GM23338 (cell line): ENCODE measurements around the gene CEBPZOS. TPM values are rescaled to one million over a fixed set of nuclear protein-coding genes. Genes with fewer than 3 reads are reported as not detected.
A peak's percentile ranks its signal among the peaks of the same experiment; 100 is the strongest.
"Not testable (repeated sequence)": the region's sequence is repeated elsewhere in the genome, so short reads cannot be mapped to it uniquely, and the experiment has no call there.

Experiments used
- ATAC-seq: fragments of 200-7000 bp; cut with Tn5 transposase; 3 replicates; pipeline ENCODE4 v1.9.1; 2020
- DNase-seq: peaks from one replicate; pipeline ENCODE4 v3.0.0-alpha.2; 2015; ENCODE audit warnings: low spot score
- H2AFZ ChIP-seq: fragments of 200-600 bp; sonication (generic); 2 replicates; pipeline ENCODE4 v1.8.0; 2016; ENCODE audit warnings: antibody characterized with exemption, mild to moderate bottlenecking, moderate library complexity
- H3F3A ChIP-seq: fragments of 200-600 bp; sonication (generic); replicated peaks from 2 replicates; pipeline ENCODE4 v1.8.0; 2017; ENCODE audit warnings: antibody characterized with exemption, mixed run types, low read depth
- H3K27ac ChIP-seq: fragments of 200-600 bp; sonication (generic); 2 replicates; pipeline ENCODE4 v1.6.1; 2016; ENCODE audit warnings: low read depth
- H3K27me3 ChIP-seq: fragments of 200-600 bp; sonication (generic); 2 replicates; pipeline ENCODE4 v1.8.0; 2016; ENCODE audit warnings: mild to moderate bottlenecking, mixed run types, moderate library complexity; ENCODE audit not compliant: insufficient read depth
- H3K36me3 ChIP-seq: fragments of 200-600 bp; sonication (generic); 2 replicates; pipeline ENCODE4 v1.8.0; 2016; ENCODE audit warnings: mild to moderate bottlenecking; ENCODE audit not compliant: insufficient read depth
- H3K4me1 ChIP-seq: fragments of 200-600 bp; sonication (generic); 2 replicates; pipeline ENCODE4 v1.8.0; 2016; ENCODE audit warnings: mild to moderate bottlenecking, moderate library complexity; ENCODE audit not compliant: insufficient read depth
- H3K4me2 ChIP-seq: fragments of 200-600 bp; sonication (generic); 2 replicates; pipeline ENCODE4 v1.7.1; 2017; ENCODE audit warnings: mixed run types
- H3K4me3 ChIP-seq: fragments of 200-600 bp; sonication (generic); 2 replicates; pipeline ENCODE4 v1.6.1; 2016; ENCODE audit warnings: mixed run types
- H3K79me2 ChIP-seq: fragments of 200-600 bp; sonication (generic); replicated peaks from 2 replicates; pipeline ENCODE4 v1.8.0; 2017; ENCODE audit warnings: mild to moderate bottlenecking; ENCODE audit not compliant: insufficient read depth
- H3K9me2 ChIP-seq: fragments of 200-600 bp; sonication (generic); 2 replicates; pipeline ENCODE4 v1.8.0; 2017; ENCODE audit not compliant: insufficient read depth
- H4K20me1 ChIP-seq: fragments of 200-600 bp; sonication (generic); replicated peaks from 2 replicates; pipeline ENCODE4 v1.8.0; 2017; ENCODE audit warnings: mild to moderate bottlenecking; ENCODE audit not compliant: insufficient read depth
- H3K27ac Mint-ChIP-seq: 2 replicates; pipeline ENCODE4 v1.8.0; 2020; ENCODE audit warnings: inconsistent platforms, mild to moderate bottlenecking, moderate library complexity, mixed read lengths
- H3K27me3 Mint-ChIP-seq: 3 replicates; pipeline ENCODE4 v1.8.0; 2022; ENCODE audit warnings: low read depth, mild to moderate bottlenecking, moderate library complexity, mixed read lengths, inconsistent platforms; ENCODE audit not compliant: insufficient read depth, poor library complexity
- H3K36me3 Mint-ChIP-seq: 3 replicates; pipeline ENCODE4 v1.8.0; 2021; ENCODE audit warnings: low read depth, mild to moderate bottlenecking, inconsistent platforms, moderate library complexity, mixed read lengths
- H3K4me1 Mint-ChIP-seq: 3 replicates; pipeline ENCODE4 v1.8.0; 2020; ENCODE audit warnings: mild to moderate bottlenecking, inconsistent platforms, mixed read lengths
- H3K4me3 Mint-ChIP-seq: 3 replicates; pipeline ENCODE4 v1.8.0; 2021; ENCODE audit warnings: moderate library complexity, mild to moderate bottlenecking, inconsistent platforms, mixed read lengths
- H3K9me3 Mint-ChIP-seq: 3 replicates; pipeline ENCODE4 v1.8.0; 2020; ENCODE audit warnings: moderate library complexity, mild to moderate bottlenecking, inconsistent platforms, mixed read lengths
- EZH2 ChIP-seq: fragments of 200-600 bp; sonication (generic); IDR thresholded peaks from one replicate; pipeline ENCODE4 v1.8.0; 2017; ENCODE audit warnings: antibody characterized with exemption, mild to moderate bottlenecking, low read depth; ENCODE audit not compliant: unreplicated experiment
- NANOG ChIP-seq: IDR thresholded peaks from 2 replicates; pipeline ENCODE4 v1.6.1; 2016; ENCODE audit warnings: antibody characterized with exemption, borderline replicate concordance
- POLR2AphosphoS5 ChIP-seq: IDR thresholded peaks from 2 replicates; pipeline ENCODE4 v1.6.1; 2016; ENCODE audit warnings: antibody characterized with exemption, low read depth
- STAT1 ChIP-seq: IDR thresholded peaks from one replicate; pipeline ENCODE4 v1.6.1; 2016; ENCODE audit warnings: antibody characterized with exemption; ENCODE audit not compliant: unreplicated experiment
- ZNF114 ChIP-seq: fragments of 250-450 bp; sonication (Bioruptor Pico); IDR thresholded peaks from 2 replicates; pipeline ENCODE4 v1.5.0; 2020; ENCODE audit warnings: mild to moderate bottlenecking, moderate library complexity
- ZNF331 ChIP-seq: fragments of 250-450 bp; sonication (Bioruptor Pico); IDR thresholded peaks from 2 replicates; pipeline ENCODE4 v1.5.0; 2020; ENCODE audit warnings: low read depth, mild to moderate bottlenecking, moderate library complexity
- polyA plus RNA-seq: library from polyadenylated mRNA; unstranded; fragments of >200 nt; fragmentation: Nextera tagmentation; extraction: Ambion mirVana; gene quantifications from 2 replicates; pipeline ENCODE4 v1.2.1, GENCODE V29; 2016
- total RNA-seq: library from RNA; depleted of rRNA; stranded (reverse); fragments of >200 nt; shearing (Covaris generic); gene quantifications from 2 replicates; pipeline ENCODE4 v1.2.3, GENCODE V29; 2014
- TF ChIP-seq, protein P1 (sequence below), 2 experiments: fragments of 200-600 bp in 1 of 2; sonication (generic) in 1 of 2; conservative IDR thresholded peaks; 2 replicates each; pipeline versions ENCODE4 v1.5.1 to v1.6.1; 2016 to 2017; ENCODE audit warnings: antibody characterized with exemption in 2 of 2, low read depth in 2 of 2, mild to moderate bottlenecking in 2 of 2, moderate library complexity in 1 of 2
- TF ChIP-seq, protein P2 (sequence below): IDR thresholded peaks from 2 replicates; pipeline ENCODE4 v1.6.1; 2016; ENCODE audit warnings: antibody characterized with exemption
- TF ChIP-seq, protein P3 (sequence below): IDR thresholded peaks from one replicate; pipeline ENCODE4 v1.6.1; 2018; ENCODE audit warnings: antibody characterized with exemption; ENCODE audit not compliant: unreplicated experiment

The CEBPZOS gene
- total and polyA plus RNA-seq, 2 experiments from 2014 or later, result 83.6 to 191 TPM

DNA sequence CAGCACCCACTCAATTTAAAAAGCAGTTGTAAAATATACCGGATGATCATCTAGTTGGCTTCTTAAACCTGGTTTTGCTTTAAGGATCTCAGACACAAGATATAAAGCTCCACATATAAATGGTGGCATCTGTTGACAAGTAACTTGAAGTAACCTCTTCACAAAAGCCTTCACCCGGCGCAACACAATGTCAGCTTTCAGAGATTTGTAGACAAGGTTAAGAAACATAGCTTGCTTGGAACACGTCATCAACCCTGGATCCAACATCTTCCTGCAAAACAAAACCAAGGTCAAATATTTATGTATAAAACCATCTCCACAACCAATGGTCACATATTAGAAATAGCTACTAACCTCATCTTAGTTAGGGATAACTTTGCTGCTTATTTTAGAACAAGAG, 26.8 kb downstream of the CEBPZOS start:
- Mint-ChIP-seq H3K27ac (0 out of 2 replicates have a peak overlapping the region, but pooled peaks have one; percentile 63), H3K4me3 (no peak overlapping the region), H3K4me1 (peaks cover 35% of the 10 kb centered on the region), H3K27me3 (no peaks in the 10 kb centered on the region), H3K36me3 (peaks cover 86% of the 10 kb centered on the region), H3K9me3 (no peaks in the 10 kb centered on the region)
- H3K27me3 ChIP-seq, result no peaks in the 10 kb centered on the region
- H3K9me2 ChIP-seq, result no peaks in the 10 kb centered on the region
- peaks cover 59% of the 10 kb centered on the region for H3K36me3 ChIP-seq
- H3F3A ChIP-seq, result peaks cover 26% of the 10 kb centered on the region
- no peak for TF ChIP-seq STAT1
- no peak for TF ChIP-seq POLR2AphosphoS5
- no peak for TF ChIP-seq EZH2
- no peak for TF ChIP-seq ZNF114 (CRISPR knock-in tag)
- TF ChIP-seq NANOG, result no peak
- TF ChIP-seq, protein P1, sequence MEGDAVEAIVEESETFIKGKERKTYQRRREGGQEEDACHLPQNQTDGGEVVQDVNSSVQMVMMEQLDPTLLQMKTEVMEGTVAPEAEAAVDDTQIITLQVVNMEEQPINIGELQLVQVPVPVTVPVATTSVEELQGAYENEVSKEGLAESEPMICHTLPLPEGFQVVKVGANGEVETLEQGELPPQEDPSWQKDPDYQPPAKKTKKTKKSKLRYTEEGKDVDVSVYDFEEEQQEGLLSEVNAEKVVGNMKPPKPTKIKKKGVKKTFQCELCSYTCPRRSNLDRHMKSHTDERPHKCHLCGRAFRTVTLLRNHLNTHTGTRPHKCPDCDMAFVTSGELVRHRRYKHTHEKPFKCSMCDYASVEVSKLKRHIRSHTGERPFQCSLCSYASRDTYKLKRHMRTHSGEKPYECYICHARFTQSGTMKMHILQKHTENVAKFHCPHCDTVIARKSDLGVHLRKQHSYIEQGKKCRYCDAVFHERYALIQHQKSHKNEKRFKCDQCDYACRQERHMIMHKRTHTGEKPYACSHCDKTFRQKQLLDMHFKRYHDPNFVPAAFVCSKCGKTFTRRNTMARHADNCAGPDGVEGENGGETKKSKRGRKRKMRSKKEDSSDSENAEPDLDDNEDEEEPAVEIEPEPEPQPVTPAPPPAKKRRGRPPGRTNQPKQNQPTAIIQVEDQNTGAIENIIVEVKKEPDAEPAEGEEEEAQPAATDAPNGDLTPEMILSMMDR (conservative IDR thresholded peaks at IDR 0.05; ENCODE audit: low read depth in 2 of 2), result no peak
- TF ChIP-seq, protein P2, sequence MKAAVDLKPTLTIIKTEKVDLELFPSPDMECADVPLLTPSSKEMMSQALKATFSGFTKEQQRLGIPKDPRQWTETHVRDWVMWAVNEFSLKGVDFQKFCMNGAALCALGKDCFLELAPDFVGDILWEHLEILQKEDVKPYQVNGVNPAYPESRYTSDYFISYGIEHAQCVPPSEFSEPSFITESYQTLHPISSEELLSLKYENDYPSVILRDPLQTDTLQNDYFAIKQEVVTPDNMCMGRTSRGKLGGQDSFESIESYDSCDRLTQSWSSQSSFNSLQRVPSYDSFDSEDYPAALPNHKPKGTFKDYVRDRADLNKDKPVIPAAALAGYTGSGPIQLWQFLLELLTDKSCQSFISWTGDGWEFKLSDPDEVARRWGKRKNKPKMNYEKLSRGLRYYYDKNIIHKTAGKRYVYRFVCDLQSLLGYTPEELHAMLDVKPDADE, result no peak
- H3K79me2 ChIP-seq, result peaks cover 86% of the 10 kb centered on the region
- 0 out of 2 replicates have a peak overlapping the region, but pooled peaks have one; percentile 51 for H3K27ac ChIP-seq
- H4K20me1 ChIP-seq, result peaks cover 16% of the 10 kb centered on the region; the same call in 1 of the 2 replicates
- H3K4me1 ChIP-seq, result peaks cover 42% of the 10 kb centered on the region
- 0 out of 2 replicates have a peak overlapping the region, but pooled peaks have one; percentile 73 for H3K4me2 ChIP-seq
- ATAC-seq, result no peak
- DNase-seq, result no peak
- no peak overlapping the region for H2AFZ ChIP-seq
- H3K4me3 ChIP-seq, result no peak overlapping the region

DNA sequence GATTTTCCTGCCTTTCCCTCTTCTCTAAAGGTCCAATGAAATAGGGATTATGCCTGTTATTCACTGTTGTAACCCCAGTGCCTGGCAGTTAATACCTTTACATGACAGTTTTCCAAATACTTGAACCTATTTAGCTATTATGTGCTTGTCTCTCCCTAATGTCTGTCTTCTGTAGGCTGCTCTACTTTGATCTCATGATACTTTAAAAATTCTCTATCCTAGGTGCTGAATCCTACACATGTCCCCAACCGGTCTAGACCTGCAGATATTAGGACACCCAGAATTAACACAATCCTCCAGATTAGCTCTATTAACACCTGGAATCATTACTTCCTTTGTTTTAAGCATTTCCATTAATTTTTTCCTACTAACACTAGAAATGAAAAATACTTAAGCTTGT, 27.8 kb downstream of the CEBPZOS start:
- Histone ChIP-seq H3K27me3 (no peaks in the 10 kb centered on the region), H4K20me1 (peaks cover 16% of the 10 kb centered on the region; the same call in 1 of the 2 replicates), H3K27ac (peak overlapping the region; percentile 97), H3K4me1 (peaks cover 51% of the 10 kb centered on the region), H3K36me3 (peaks cover 53% of the 10 kb centered on the region), H3F3A (peaks cover 25% of the 10 kb centered on the region), H3K4me3 (peak overlapping the region; percentile 24; the same call in 1 of the 2 replicates), H3K79me2 (peaks cover 90% of the 10 kb centered on the region), H3K9me2 (no peaks in the 10 kb centered on the region), H2AFZ (no peak overlapping the region), H3K4me2 (peak overlapping the region; percentile 73)
- H3K4me1 Mint-ChIP-seq, result peaks cover 42% of the 10 kb centered on the region
- no peaks in the 10 kb centered on the region for H3K27me3 Mint-ChIP-seq
- H3K9me3 Mint-ChIP-seq, result no peaks in the 10 kb centered on the region
- H3K27ac Mint-ChIP-seq, result peak overlapping the region; percentile 20; the same call in 1 of the 2 replicates
- peaks cover 86% of the 10 kb centered on the region for H3K36me3 Mint-ChIP-seq
- no peak for ATAC-seq
- peak overlapping the region; percentile 17; the same call in 2 of the 3 replicates for H3K4me3 Mint-ChIP-seq
- DNase-seq, result no peak
- no peak for TF ChIP-seq ZNF331 (CRISPR knock-in tag)
- TF ChIP-seq, protein P3, sequence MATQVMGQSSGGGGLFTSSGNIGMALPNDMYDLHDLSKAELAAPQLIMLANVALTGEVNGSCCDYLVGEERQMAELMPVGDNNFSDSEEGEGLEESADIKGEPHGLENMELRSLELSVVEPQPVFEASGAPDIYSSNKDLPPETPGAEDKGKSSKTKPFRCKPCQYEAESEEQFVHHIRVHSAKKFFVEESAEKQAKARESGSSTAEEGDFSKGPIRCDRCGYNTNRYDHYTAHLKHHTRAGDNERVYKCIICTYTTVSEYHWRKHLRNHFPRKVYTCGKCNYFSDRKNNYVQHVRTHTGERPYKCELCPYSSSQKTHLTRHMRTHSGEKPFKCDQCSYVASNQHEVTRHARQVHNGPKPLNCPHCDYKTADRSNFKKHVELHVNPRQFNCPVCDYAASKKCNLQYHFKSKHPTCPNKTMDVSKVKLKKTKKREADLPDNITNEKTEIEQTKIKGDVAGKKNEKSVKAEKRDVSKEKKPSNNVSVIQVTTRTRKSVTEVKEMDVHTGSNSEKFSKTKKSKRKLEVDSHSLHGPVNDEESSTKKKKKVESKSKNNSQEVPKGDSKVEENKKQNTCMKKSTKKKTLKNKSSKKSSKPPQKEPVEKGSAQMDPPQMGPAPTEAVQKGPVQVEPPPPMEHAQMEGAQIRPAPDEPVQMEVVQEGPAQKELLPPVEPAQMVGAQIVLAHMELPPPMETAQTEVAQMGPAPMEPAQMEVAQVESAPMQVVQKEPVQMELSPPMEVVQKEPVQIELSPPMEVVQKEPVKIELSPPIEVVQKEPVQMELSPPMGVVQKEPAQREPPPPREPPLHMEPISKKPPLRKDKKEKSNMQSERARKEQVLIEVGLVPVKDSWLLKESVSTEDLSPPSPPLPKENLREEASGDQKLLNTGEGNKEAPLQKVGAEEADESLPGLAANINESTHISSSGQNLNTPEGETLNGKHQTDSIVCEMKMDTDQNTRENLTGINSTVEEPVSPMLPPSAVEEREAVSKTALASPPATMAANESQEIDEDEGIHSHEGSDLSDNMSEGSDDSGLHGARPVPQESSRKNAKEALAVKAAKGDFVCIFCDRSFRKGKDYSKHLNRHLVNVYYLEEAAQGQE, result peak; percentile 58

DNA sequence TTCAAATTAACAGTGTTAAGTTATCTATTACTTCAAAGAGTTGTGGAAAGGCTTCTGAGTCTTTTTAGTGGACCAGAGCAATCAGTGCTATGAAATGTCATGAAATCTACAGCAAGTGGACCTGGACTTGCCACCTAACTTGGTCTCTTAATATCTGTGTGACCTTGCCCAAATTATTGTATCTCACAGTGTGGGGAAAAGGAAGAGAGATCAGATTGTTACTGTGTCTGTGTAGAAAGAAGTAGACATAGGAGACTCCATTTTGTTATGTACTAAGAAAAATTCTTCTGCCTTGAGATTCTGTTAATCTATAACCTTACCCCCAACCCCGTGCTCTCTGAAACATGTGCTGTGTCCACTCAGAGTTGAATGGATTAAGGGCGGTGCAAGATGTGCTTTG, 28.8 kb downstream of the CEBPZOS start:
- H3K4me1 Mint-ChIP-seq, result peaks cover 45% of the 10 kb centered on the region
- peak overlapping the region; percentile 92 for H3K27ac Mint-ChIP-seq
- peaks cover 62% of the 10 kb centered on the region for H3K4me1 ChIP-seq
- not testable (repeated sequence) for H3K9me2 ChIP-seq, H3K9me3 Mint-ChIP-seq, H3K27me3 Mint-ChIP-seq, ATAC-seq, H2AFZ ChIP-seq, H3K27me3 ChIP-seq, DNase-seq
- H3K36me3 ChIP-seq, result peaks cover 43% of the 10 kb centered on the region
- H4K20me1 ChIP-seq, result peaks cover 21% of the 10 kb centered on the region; the same call in 1 of the 2 replicates
- peak overlapping the region; percentile 73 for H3K4me2 ChIP-seq
- H3K79me2 ChIP-seq, result peaks cover 93% of the 10 kb centered on the region
- peak overlapping the region; percentile 97 for H3K27ac ChIP-seq
- H3K4me3 ChIP-seq, result peak overlapping the region; percentile 24
- peaks cover 22% of the 10 kb centered on the region for H3F3A ChIP-seq
- H3K36me3 Mint-ChIP-seq, result peaks cover 80% of the 10 kb centered on the region
- peak overlapping the region; percentile 64 for H3K4me3 Mint-ChIP-seq
